ENCODE results near the gene ANO10.

- TF ChIP-seq, protein P1, sequence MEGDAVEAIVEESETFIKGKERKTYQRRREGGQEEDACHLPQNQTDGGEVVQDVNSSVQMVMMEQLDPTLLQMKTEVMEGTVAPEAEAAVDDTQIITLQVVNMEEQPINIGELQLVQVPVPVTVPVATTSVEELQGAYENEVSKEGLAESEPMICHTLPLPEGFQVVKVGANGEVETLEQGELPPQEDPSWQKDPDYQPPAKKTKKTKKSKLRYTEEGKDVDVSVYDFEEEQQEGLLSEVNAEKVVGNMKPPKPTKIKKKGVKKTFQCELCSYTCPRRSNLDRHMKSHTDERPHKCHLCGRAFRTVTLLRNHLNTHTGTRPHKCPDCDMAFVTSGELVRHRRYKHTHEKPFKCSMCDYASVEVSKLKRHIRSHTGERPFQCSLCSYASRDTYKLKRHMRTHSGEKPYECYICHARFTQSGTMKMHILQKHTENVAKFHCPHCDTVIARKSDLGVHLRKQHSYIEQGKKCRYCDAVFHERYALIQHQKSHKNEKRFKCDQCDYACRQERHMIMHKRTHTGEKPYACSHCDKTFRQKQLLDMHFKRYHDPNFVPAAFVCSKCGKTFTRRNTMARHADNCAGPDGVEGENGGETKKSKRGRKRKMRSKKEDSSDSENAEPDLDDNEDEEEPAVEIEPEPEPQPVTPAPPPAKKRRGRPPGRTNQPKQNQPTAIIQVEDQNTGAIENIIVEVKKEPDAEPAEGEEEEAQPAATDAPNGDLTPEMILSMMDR (conservative IDR thresholded peaks at IDR 0.05; ENCODE audit: low read depth, low read length) = no peak
- TF ChIP-seq EZH2phosphoT487 (IDR thresholded peaks at IDR 0.05; ENCODE audit: borderline replicate concordance, low read length) = no peak
- TF ChIP-seq EZH2 (IDR thresholded peaks at IDR 0.05; ENCODE audit: low read length, unreplicated experiment) = no peak
Observed at GRCh38 chr3:43650345-43650744, 28.5 kb upstream of the ANO10 start.
